Measurements from ENCODE around the gene CIP2A. TPM values are rescaled to one million over a fixed set of nuclear protein-coding genes. Genes with fewer than 3 reads are reported as not detected.

Gene CIP2A
- total and polyA plus RNA-seq, 5 experiments from 2014 or later: 1.7 to 7.8 (median 2.9) TPM

DNA sequence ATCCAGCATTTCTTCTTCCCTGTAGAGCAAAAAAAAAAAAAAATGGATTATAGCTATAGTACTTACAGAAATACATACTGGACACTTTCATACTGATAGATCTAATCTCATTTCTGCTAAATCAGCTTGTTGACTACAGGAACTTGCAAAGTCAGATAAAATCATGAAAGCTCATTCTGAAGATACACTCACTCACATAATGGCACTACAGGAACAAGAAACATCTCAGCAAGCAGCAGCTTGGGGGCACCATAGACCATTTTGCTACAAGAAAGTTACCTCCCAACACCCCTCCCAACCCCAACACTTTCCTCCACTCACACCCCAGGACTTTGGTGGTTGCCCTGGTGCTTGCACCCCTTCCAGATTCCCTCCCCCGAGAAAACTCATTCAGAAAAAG is 83.4 kb downstream of the CIP2A start:
- H3K27ac Mint-ChIP-seq: no peak overlapping the region
- H3K27me3 Mint-ChIP-seq: peaks cover 0 to 8% (median 1%) of the 10 kb centered on the region in 5 donors
- ATAC-seq: no peak
- no peak for DNase-seq
- peaks cover 0 to 7% (median 0%) of the 10 kb centered on the region in 3 donors for H3K36me3 Mint-ChIP-seq
- H3K4me1 Mint-ChIP-seq: no peaks in the 10 kb centered on the region
- POLR2A ChIA-PET: no interaction called here
- no peaks in the 10 kb centered on the region for H3K9me3 Mint-ChIP-seq
- H3K4me3 Mint-ChIP-seq: no peak overlapping the region

DNA sequence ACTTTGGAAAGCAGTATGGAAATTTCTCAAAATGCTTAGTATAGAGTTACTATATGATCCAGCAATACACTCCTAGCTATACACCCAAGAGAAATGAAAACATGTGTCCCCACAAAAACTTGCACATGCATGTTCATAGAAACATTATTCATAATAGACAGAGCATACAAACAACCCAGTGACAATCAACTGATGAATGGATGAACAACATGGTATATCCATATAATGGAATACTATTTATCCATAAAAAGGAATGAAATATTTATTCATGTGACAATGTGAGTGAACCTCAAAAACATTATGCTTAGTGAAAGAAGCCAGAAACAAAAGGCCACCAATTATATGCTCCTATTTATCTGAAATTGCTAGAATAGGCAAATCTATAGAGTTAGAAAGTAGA is 85.5 kb downstream of the CIP2A start:
- Mint-ChIP-seq H3K4me3 (no peak overlapping the region), H3K4me1 (no peaks in the 10 kb centered on the region), H3K27me3 (peaks cover 0 to 8% (median 1%) of the 10 kb centered on the region in 5 donors), H3K9me3 (no peaks in the 10 kb centered on the region), H3K36me3 (peaks cover 0 to 7% (median 0%) of the 10 kb centered on the region in 3 donors), H3K27ac (no peak overlapping the region)
- POLR2A ChIA-PET: no interaction called here
- ATAC-seq: no peak
- DNase-seq: no peak

DNA sequence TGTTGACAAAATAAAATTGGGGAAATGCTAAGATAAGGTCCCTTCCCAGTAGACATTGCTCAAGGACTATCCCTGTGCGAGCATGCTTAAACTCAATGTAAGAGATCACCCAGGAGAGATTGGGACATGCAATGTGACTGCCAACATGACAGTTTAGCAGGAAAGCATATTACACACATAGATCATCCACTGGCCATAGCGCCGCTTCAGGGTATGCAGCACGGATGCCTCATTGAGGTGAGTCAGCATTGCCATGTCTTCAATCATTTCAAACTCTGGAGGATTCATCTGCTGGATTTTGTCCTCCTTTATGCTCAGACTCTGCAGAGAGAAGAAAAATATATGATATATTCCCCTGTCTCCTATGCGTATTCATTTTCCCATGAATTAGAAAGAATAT is 87.7 kb downstream of the CIP2A start:
- DNase-seq: no peak
- Mint-ChIP-seq H3K36me3 (peaks cover 0 to 7% (median 0%) of the 10 kb centered on the region in 3 donors), H3K4me3 (no peak overlapping the region), H3K9me3 (no peaks in the 10 kb centered on the region), H3K27me3 (peaks cover 0 to 8% (median 0%) of the 10 kb centered on the region in 5 donors), H3K27ac (no peak overlapping the region), H3K4me1 (no peaks in the 10 kb centered on the region)
- POLR2A ChIA-PET: no interaction called here
- no peak for ATAC-seq

DNA sequence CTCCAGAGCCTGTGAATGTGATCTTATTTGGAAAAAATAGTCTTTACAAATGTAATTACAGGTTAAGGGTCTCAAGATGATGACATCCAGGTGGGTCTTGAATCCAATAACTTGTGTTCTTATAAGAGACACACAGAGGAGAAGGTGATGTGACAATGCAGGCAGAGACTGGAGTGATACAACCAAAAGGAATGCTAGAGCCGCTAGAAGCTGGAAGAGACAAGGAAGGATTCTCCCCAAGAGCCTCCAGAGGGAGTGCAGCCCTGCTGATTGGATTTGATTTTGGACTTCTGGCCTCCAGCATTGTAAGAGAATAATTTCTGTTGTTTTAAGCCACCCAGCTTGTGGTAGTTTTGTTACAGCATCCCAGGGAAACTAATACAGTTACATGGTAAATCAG is 88.5 kb downstream of the CIP2A start:
- Mint-ChIP-seq H3K36me3 (peaks cover 0 to 7% (median 0%) of the 10 kb centered on the region in 3 donors), H3K27me3 (peaks cover 0 to 7% (median 0%) of the 10 kb centered on the region in 5 donors), H3K4me1 (no peaks in the 10 kb centered on the region), H3K4me3 (no peak overlapping the region), H3K27ac (no peak overlapping the region), H3K9me3 (no peaks in the 10 kb centered on the region)
- POLR2A ChIA-PET: no interaction called here
- DNase-seq: no peak
- no peak for ATAC-seq

Other genes with a start within 250 kb of the CIP2A start
- under 1 TPM; 0.05 to 0.47 TPM for gene MYH15, start 78.8 kb downstream of the CIP2A start, total RNA-seq
- gene MYH15, start 78.8 kb downstream of the CIP2A start, polyA plus RNA-seq: not detected
- 10 to 100 TPM; 15.6 to 18.5 TPM for gene DZIP3, start 284 bp upstream of the CIP2A start, total RNA-seq
- gene DZIP3, start 284 bp upstream of the CIP2A start, polyA plus RNA-seq: 10 to 100 TPM in 2 of 3 donors, 1 to 10 TPM in 1; 8.9 to 22.5 (median 15.8) TPM
- gene RETNLB, start 168.0 kb upstream of the CIP2A start, total RNA-seq: not detected
- gene RETNLB, start 168.0 kb upstream of the CIP2A start, polyA plus RNA-seq: not detected
- gene TRAT1, start 233.3 kb upstream of the CIP2A start, total RNA-seq: 10 to 100 TPM; 35.5 to 39.8 TPM
- gene TRAT1, start 233.3 kb upstream of the CIP2A start, polyA plus RNA-seq: 10 to 100 TPM; 55.3 to 81.7 (median 56.8) TPM

Measured in naive thymus-derived CD8-positive, alpha-beta T cell (primary cell).